ENCODE measurements around the gene PPM1E. TPM values are rescaled to one million over a fixed set of nuclear protein-coding genes. Genes with fewer than 3 reads are reported as not detected.

The PPM1E gene
- polyA plus RNA-seq, 1 donor from 2014 or later: 39.5 TPM

DNA sequence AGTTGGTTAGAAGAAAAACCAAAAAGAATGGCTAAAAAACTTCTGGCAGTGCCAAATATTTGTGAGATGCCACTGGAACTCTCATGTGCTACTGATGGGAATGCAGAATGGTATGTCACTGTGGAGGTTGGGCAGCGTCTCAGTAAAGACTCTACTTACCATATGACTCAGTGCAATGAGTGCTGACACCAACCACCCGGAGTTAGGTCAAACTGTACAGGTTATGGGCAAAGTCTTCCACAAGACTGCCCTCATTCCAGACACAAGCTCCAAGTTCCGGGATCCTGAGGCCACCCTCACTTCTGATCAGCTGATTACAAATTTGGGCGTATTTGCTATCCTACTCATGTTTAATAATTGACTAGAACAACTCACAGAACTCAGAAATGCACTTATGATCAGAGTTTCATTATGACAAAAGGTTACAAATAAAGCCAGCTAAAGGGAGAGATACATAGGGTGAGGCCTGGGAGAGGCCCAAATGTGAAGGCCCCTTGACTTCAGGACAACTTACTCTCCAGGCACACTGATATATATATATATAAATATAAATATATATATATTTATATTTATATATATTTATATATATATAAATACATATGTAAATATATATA, 236.2 kb downstream of the PPM1E start:
- Histone ChIP-seq H4K20me1 (ENCODE audit: insufficient read depth) (no peaks in the 10 kb centered on the region), H3K79me2 (replicated peaks; ENCODE audit: insufficient read depth, low read length) (no peaks in the 10 kb centered on the region), H3K9me2 (ENCODE audit: insufficient read depth, low read length) (no peaks in the 10 kb centered on the region), H3K27ac (ENCODE audit: low read length) (no peak overlapping the region), H3K36me3 (ENCODE audit: insufficient read depth, low read length) (no peaks in the 10 kb centered on the region), H3K4me2 (ENCODE audit: low read length) (no peak overlapping the region), H3K9me3 (ENCODE audit: low read length) (no peaks in the 10 kb centered on the region), H3K4me3 (ENCODE audit: low read length) (no peak overlapping the region), H3K27me3 (ENCODE audit: insufficient read depth, low read depth, low read length) (no peaks in the 10 kb centered on the region), H3K9ac (ENCODE audit: low read length) (no peak overlapping the region), H2AFZ (ENCODE audit: low read depth, low read length) (no peak overlapping the region), H3F3A (ENCODE audit: insufficient read depth, low read length, poor library complexity, severe bottlenecking) (no peaks in the 10 kb centered on the region)
- TF ChIP-seq EZH2 (IDR thresholded peaks at IDR 0.05; ENCODE audit: borderline replicate concordance, insufficient read depth, low read length, poor library complexity, severe bottlenecking) (no peak), MXI1 (conservative IDR thresholded peaks at IDR 0.05; ENCODE audit: poor library complexity, severe bottlenecking) (no peak), EP300 (conservative IDR thresholded peaks at IDR 0.05; ENCODE audit: poor library complexity, severe bottlenecking) (no peak), REST (IDR thresholded peaks at IDR 0.05; ENCODE audit: borderline replicate concordance) (no peak), TAF1 (IDR thresholded peaks at IDR 0.05; ENCODE audit: low read depth) (no peak), POLR2AphosphoS5 (IDR thresholded peaks at IDR 0.05) (no peak), RAD21 (conservative IDR thresholded peaks at IDR 0.05) (no peak), SMC3 (conservative IDR thresholded peaks at IDR 0.05; ENCODE audit: poor library complexity) (no peak)
- TF ChIP-seq, protein P1, sequence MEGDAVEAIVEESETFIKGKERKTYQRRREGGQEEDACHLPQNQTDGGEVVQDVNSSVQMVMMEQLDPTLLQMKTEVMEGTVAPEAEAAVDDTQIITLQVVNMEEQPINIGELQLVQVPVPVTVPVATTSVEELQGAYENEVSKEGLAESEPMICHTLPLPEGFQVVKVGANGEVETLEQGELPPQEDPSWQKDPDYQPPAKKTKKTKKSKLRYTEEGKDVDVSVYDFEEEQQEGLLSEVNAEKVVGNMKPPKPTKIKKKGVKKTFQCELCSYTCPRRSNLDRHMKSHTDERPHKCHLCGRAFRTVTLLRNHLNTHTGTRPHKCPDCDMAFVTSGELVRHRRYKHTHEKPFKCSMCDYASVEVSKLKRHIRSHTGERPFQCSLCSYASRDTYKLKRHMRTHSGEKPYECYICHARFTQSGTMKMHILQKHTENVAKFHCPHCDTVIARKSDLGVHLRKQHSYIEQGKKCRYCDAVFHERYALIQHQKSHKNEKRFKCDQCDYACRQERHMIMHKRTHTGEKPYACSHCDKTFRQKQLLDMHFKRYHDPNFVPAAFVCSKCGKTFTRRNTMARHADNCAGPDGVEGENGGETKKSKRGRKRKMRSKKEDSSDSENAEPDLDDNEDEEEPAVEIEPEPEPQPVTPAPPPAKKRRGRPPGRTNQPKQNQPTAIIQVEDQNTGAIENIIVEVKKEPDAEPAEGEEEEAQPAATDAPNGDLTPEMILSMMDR (IDR thresholded peaks at IDR 0.05; ENCODE audit: poor library complexity, severe bottlenecking): no peak

GRCh38 chr17:58993311-58993710, 237.7 kb downstream of the PPM1E start:
- no peaks in the 10 kb centered on the region for H3F3A ChIP-seq (ENCODE audit: insufficient read depth, low read length, poor library complexity, severe bottlenecking)
- no peaks in the 10 kb centered on the region for H4K20me1 ChIP-seq (ENCODE audit: insufficient read depth)
- TF ChIP-seq EP300 (conservative IDR thresholded peaks at IDR 0.05; ENCODE audit: poor library complexity, severe bottlenecking): no peak
- TF ChIP-seq, protein P1 (IDR thresholded peaks at IDR 0.05; ENCODE audit: poor library complexity, severe bottlenecking): no peak
- no peak for TF ChIP-seq POLR2AphosphoS5 (IDR thresholded peaks at IDR 0.05)
- no peak for TF ChIP-seq SMC3 (conservative IDR thresholded peaks at IDR 0.05; ENCODE audit: poor library complexity)
- no peak for TF ChIP-seq TAF1 (IDR thresholded peaks at IDR 0.05; ENCODE audit: low read depth)
- TF ChIP-seq MXI1 (conservative IDR thresholded peaks at IDR 0.05; ENCODE audit: poor library complexity, severe bottlenecking): no peak
- TF ChIP-seq REST (IDR thresholded peaks at IDR 0.05; ENCODE audit: borderline replicate concordance): no peak
- no peak for TF ChIP-seq RAD21 (conservative IDR thresholded peaks at IDR 0.05)
- no peak for TF ChIP-seq EZH2 (IDR thresholded peaks at IDR 0.05; ENCODE audit: borderline replicate concordance, insufficient read depth, low read length, poor library complexity, severe bottlenecking)
- H3K36me3 ChIP-seq (ENCODE audit: insufficient read depth, low read length): no peaks in the 10 kb centered on the region
- no peak overlapping the region for H2AFZ ChIP-seq (ENCODE audit: low read depth, low read length)
- no peaks in the 10 kb centered on the region for H3K9me3 ChIP-seq (ENCODE audit: low read length)
- H3K4me3 ChIP-seq (ENCODE audit: low read length): no peak overlapping the region
- no peaks in the 10 kb centered on the region for H3K9me2 ChIP-seq (ENCODE audit: insufficient read depth, low read length)
- H3K4me2 ChIP-seq (ENCODE audit: low read length): no peak overlapping the region
- no peaks in the 10 kb centered on the region for H3K27me3 ChIP-seq (ENCODE audit: insufficient read depth, low read depth, low read length)
- H3K27ac ChIP-seq (ENCODE audit: low read length): no peak overlapping the region
- H3K9ac ChIP-seq (ENCODE audit: low read length): no peak overlapping the region
- no peaks in the 10 kb centered on the region for H3K79me2 ChIP-seq (replicated peaks; ENCODE audit: insufficient read depth, low read length)
